Measurements from ENCODE around the gene GFI1B.

Gene GFI1B

DNA sequence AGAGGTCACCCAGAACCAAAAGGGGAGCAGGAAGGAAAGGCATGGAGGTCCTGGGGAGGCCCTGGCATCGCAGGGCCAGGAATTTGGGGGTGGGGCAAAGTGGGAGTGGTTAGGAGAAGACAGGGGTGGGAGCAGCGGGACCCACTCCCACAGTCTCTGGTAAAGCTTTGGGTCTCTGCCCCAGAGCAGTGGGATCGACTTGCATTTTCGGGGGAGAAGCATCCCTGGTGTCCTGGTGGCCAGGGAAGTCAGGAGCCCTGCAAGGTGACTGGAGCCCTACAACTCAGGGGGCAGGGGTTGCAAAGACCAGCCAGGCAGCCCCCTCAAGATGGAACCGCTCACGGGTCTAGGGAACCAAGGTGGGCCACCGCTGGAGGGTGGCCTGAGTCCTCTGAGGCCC lies 29.9 kb downstream of the GFI1B start (continued):
- TF ChIP-seq MZF1 (tag by site-specific recombination; IDR thresholded peaks at IDR 0.05; ENCODE audit: borderline replicate concordance) (no peak), ZNF10 (tag by site-specific recombination; IDR thresholded peaks at IDR 0.05) (no peak), ZNF48 (tag by site-specific recombination; IDR thresholded peaks at IDR 0.05) (no peak), HOXC10 (CRISPR knock-in tag; IDR thresholded peaks at IDR 0.05) (no peak), ZNF354C (tag by site-specific recombination; IDR thresholded peaks at IDR 0.05; ENCODE audit: borderline replicate concordance, low read depth) (no peak), YY2 (tag by site-specific recombination; IDR thresholded peaks at IDR 0.05) (no peak), ZNF510 (tag by site-specific recombination; IDR thresholded peaks at IDR 0.05; ENCODE audit: insufficient replicate concordance) (no peak)
- TF ChIP-seq, protein P1, sequence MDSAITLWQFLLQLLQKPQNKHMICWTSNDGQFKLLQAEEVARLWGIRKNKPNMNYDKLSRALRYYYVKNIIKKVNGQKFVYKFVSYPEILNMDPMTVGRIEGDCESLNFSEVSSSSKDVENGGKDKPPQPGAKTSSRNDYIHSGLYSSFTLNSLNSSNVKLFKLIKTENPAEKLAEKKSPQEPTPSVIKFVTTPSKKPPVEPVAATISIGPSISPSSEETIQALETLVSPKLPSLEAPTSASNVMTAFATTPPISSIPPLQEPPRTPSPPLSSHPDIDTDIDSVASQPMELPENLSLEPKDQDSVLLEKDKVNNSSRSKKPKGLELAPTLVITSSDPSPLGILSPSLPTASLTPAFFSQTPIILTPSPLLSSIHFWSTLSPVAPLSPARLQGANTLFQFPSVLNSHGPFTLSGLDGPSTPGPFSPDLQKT (IDR thresholded peaks at IDR 0.05; ENCODE audit: borderline replicate concordance, low read depth, low read length) = no peak

DNA sequence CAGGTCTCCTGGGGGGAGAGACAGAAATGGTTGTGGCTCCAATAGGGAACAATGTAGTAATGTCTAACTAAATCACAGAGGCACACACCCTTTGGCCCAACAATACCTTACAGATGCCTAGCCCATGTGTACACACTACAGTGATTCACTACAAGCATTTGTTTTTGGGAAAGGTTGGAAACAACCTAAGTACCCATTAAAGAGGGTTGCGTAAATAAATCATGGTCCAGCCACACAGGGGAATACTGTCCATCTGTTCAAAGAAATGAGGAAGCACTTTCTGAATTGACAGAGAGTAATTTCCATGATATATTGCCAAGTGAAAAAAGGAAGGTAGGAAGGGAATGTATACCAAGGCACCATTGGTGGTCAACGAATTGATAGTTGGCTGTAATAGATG lies 30.3 kb downstream of the GFI1B start:
- no peak for TF ChIP-seq ZNF10 (tag by site-specific recombination; IDR thresholded peaks at IDR 0.05)
- POLR2A ChIA-PET = no interaction called here
- CTCF ChIA-PET = no interaction called here
- no peaks in the 10 kb centered on the region for H3K36me3 ChIP-seq (ENCODE audit: control insufficient read depth in 2 of 2, insufficient read depth in 1 of 2, low read length in 2 of 2)
- no peak overlapping the region for H3K4me3 ChIP-seq (ENCODE audit: low read depth, low read length)
- no peak overlapping the region for H3K27ac ChIP-seq (ENCODE audit: extremely low read depth, low read depth, low read length)
- H3K4me1 ChIP-seq (ENCODE audit: control insufficient read depth, insufficient read depth, low read length) = no peaks in the 10 kb centered on the region
- H3K9me3 ChIP-seq (ENCODE audit: control insufficient read depth, insufficient read depth, low read depth, low read length) = no peaks in the 10 kb centered on the region

DNA sequence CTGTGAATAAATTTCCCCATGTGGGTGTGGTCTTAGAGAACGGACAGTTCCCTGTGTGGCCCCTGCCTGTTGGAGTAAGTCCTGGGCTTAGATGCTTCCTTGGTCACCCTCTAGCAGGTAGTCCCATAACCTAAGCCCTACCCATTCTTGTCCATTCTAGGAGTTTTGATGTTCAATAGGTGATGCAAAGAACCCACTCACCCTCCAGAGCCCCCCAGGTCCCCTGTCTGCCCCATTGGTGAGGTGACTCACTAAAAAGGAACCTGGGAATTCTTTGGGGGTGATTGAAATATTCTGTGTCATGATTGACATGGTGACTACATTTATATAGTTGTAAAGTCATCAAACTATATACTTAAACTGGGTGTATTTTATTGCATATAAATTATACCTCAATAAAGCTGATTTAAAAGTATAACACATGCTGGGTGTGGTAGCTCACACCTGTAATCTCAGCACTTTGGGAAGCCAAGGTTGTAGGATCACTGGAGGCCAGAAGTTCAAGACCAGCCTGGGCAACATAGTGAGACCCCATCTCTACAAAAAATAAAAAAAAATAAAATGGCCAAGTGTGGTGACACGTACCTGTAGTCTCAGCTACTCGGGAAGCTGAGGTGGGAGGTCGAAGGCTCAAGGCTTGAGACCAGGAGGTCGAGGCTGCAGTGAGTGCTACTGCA lies 31.6 kb downstream of the GFI1B start:
- TF ChIP-seq, protein P2, sequence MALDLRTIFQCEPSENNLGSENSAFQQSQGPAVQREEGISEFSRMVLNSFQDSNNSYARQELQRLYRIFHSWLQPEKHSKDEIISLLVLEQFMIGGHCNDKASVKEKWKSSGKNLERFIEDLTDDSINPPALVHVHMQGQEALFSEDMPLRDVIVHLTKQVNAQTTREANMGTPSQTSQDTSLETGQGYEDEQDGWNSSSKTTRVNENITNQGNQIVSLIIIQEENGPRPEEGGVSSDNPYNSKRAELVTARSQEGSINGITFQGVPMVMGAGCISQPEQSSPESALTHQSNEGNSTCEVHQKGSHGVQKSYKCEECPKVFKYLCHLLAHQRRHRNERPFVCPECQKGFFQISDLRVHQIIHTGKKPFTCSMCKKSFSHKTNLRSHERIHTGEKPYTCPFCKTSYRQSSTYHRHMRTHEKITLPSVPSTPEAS (tag by site-specific recombination; IDR thresholded peaks at IDR 0.05) = no peak
- TF ChIP-seq ZNF560 (tag by site-specific recombination; IDR thresholded peaks at IDR 0.05; ENCODE audit: borderline replicate concordance) (no peak), PRDM1 (tag by site-specific recombination; IDR thresholded peaks at IDR 0.05) (no peak), ZNF23 (tag by site-specific recombination; IDR thresholded peaks at IDR 0.05; ENCODE audit: borderline replicate concordance) (no peak), ZFP3 (tag by site-specific recombination; IDR thresholded peaks at IDR 0.05; ENCODE audit: low read depth) (no peak), SP7 (tag by site-specific recombination; IDR thresholded peaks at IDR 0.05) (no peak)
- TF ChIP-seq, protein P3, sequence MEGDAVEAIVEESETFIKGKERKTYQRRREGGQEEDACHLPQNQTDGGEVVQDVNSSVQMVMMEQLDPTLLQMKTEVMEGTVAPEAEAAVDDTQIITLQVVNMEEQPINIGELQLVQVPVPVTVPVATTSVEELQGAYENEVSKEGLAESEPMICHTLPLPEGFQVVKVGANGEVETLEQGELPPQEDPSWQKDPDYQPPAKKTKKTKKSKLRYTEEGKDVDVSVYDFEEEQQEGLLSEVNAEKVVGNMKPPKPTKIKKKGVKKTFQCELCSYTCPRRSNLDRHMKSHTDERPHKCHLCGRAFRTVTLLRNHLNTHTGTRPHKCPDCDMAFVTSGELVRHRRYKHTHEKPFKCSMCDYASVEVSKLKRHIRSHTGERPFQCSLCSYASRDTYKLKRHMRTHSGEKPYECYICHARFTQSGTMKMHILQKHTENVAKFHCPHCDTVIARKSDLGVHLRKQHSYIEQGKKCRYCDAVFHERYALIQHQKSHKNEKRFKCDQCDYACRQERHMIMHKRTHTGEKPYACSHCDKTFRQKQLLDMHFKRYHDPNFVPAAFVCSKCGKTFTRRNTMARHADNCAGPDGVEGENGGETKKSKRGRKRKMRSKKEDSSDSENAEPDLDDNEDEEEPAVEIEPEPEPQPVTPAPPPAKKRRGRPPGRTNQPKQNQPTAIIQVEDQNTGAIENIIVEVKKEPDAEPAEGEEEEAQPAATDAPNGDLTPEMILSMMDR (tag by site-specific recombination; IDR thresholded peaks at IDR 0.05) = no peak
- TF ChIP-seq, protein P4, sequence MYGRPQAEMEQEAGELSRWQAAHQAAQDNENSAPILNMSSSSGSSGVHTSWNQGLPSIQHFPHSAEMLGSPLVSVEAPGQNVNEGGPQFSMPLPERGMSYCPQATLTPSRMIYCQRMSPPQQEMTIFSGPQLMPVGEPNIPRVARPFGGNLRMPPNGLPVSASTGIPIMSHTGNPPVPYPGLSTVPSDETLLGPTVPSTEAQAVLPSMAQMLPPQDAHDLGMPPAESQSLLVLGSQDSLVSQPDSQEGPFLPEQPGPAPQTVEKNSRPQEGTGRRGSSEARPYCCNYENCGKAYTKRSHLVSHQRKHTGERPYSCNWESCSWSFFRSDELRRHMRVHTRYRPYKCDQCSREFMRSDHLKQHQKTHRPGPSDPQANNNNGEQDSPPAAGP (tag by site-specific recombination; IDR thresholded peaks at IDR 0.05) = no peak
- Histone ChIP-seq H3K9me3 (ENCODE audit: control insufficient read depth, insufficient read depth, low read depth, low read length) (no peaks in the 10 kb centered on the region), H3K27ac (ENCODE audit: extremely low read depth, low read depth, low read length) (no peak overlapping the region), H3K4me3 (ENCODE audit: low read depth, low read length) (no peak overlapping the region), H3K4me1 (ENCODE audit: control insufficient read depth, insufficient read depth, low read length) (no peaks in the 10 kb centered on the region), H3K36me3 (ENCODE audit: control insufficient read depth in 2 of 2, insufficient read depth in 1 of 2, low read length in 2 of 2) (no peaks in the 10 kb centered on the region)
- ChIA-PET POLR2A (no interaction called here), CTCF (interaction anchor here (0.8 to 4.8 kb wide), 5 partner anchors 12 to 477 kb away, joined by 3 to 96 read pairs (median 4); partner anchors contain the start of gene GTF3C5)
